GM12865 (cell line): ENCODE measurements around the gene TRMT61A.
"Not testable (repeated sequence)": the region's sequence is repeated elsewhere in the genome, so short reads cannot be mapped to it uniquely, and the experiment has no call there.

Experiments used
- DNase-seq: peaks from one replicate; pipeline ENCODE4 v3.0.0; 2010; ENCODE audit warnings: low read depth
- H3K4me3 ChIP-seq: 2 replicates; pipeline ENCODE4 v1.5.1; 2011; ENCODE audit warnings: mild to moderate bottlenecking, low read depth, low read length, control low read depth
- CTCF ChIP-seq: IDR thresholded peaks from 2 replicates; pipeline ENCODE4 v1.5.1; 2011; ENCODE audit warnings: low read length, control low read depth, low read depth, inconsistent platforms; ENCODE audit not compliant: insufficient read depth; ENCODE audit errors: missing control alignments

The TRMT61A gene

GRCh38 chr14:103508521-103509329 is 20.3 kb upstream of the TRMT61A start:
- no peak for DNase-seq
- H3K4me3 ChIP-seq = no peak overlapping the region
- no peak for TF ChIP-seq CTCF

GRCh38 chr14:103509864-103510723 is 18.9 kb upstream of the TRMT61A start:
- no peak overlapping the region for H3K4me3 ChIP-seq
- TF ChIP-seq CTCF = no peak
- no peak for DNase-seq

- no peak for DNase-seq
- no peak overlapping the region for H3K4me3 ChIP-seq
- TF ChIP-seq CTCF = no peak
Observed at GRCh38 chr14:103510724-103511693, 18.0 kb upstream of the TRMT61A start.

- not testable (repeated sequence) for DNase-seq, H3K4me3 ChIP-seq
Observed at GRCh38 chr14:103512180-103512579, 16.8 kb upstream of the TRMT61A start.

- no peak for DNase-seq
- no peak for TF ChIP-seq CTCF
- H3K4me3 ChIP-seq = no peak overlapping the region
Observed at GRCh38 chr14:103512701-103513611, 16.0 kb upstream of the TRMT61A start.

- H3K4me3 ChIP-seq = no peak overlapping the region
- TF ChIP-seq CTCF = no peak
- no peak for DNase-seq
Observed at GRCh38 chr14:103514596-103515421, 14.2 kb upstream of the TRMT61A start.
